Upper lobe of right lung (tissue), 1 donor: ENCODE measurements around the gene CFAP43. TPM values are rescaled to one million over a fixed set of nuclear protein-coding genes. Genes with fewer than 3 reads are reported as not detected.
A peak's percentile ranks its signal among the peaks of the same experiment; 100 is the strongest.

Experiments
- ATAC-seq: fragments of 200-7000 bp; cut with Tn5 transposase; one replicate; pipeline ENCODE4 v1.9.1; 2020; ENCODE audit warnings: mild to moderate bottlenecking, moderate library complexity
- DNase-seq: peaks from one replicate; pipeline ENCODE4 v3.0.0-alpha.2; 2020
- H3K27ac ChIP-seq: fragments of 200-600 bp; one replicate; pipeline ENCODE4 v1.8.0; 2022
- H3K27me3 ChIP-seq: fragments of 200-600 bp; one replicate; pipeline ENCODE4 v1.8.0; 2022; ENCODE audit warnings: mild to moderate bottlenecking
- H3K36me3 ChIP-seq: fragments of 200-600 bp; one replicate; pipeline ENCODE4 v1.8.0; 2022
- H3K4me1 ChIP-seq: fragments of 200-600 bp; one replicate; pipeline ENCODE4 v1.8.0; 2022
- H3K4me3 ChIP-seq: fragments of 200-600 bp; one replicate; pipeline ENCODE4 v1.8.0; 2022; ENCODE audit warnings: mild to moderate bottlenecking
- H3K9me3 ChIP-seq: fragments of 200-600 bp; one replicate; pipeline ENCODE4 v1.8.0; 2022
- CTCF ChIP-seq: fragments of 200-600 bp; IDR thresholded peaks from one replicate; pipeline ENCODE4 v1.8.0; 2022; ENCODE audit warnings: antibody characterized with exemption
- intact Hi-C: fragments of 100-400 bp; cut with DNase I; formaldehyde crosslinking; loops from one replicate; pipeline ENCODE4 v1.11.0; 2022
- total RNA-seq: library from RNA; stranded (reverse); fragmentation: NEBNext Ultra II Directional; extraction: Animal tissue kit (Norgen Biotek cat#: 25700); gene quantifications from one replicate; pipeline ENCODE4 v1.2.1, GENCODE V29; 2021
- donor health status: DM: no; HTN: yes; CAD: no; lungs with severe emphysema.

The CFAP43 gene
- total RNA-seq, 1 donor from 2014 or later = 0.75 TPM

GRCh38 chr10:104276192-104276591 lies 44.0 kb upstream of the CFAP43 start:
- no peak for DNase-seq
- no peak for ATAC-seq
- Histone ChIP-seq H3K4me1 (no peaks in the 10 kb centered on the region), H3K27me3 (no peaks in the 10 kb centered on the region), H3K27ac (no peak overlapping the region), H3K36me3 (no peaks in the 10 kb centered on the region), H3K4me3 (no peak overlapping the region), H3K9me3 (no peaks in the 10 kb centered on the region)
- intact Hi-C loops = no loop called here
- no peak for TF ChIP-seq CTCF

DNA sequence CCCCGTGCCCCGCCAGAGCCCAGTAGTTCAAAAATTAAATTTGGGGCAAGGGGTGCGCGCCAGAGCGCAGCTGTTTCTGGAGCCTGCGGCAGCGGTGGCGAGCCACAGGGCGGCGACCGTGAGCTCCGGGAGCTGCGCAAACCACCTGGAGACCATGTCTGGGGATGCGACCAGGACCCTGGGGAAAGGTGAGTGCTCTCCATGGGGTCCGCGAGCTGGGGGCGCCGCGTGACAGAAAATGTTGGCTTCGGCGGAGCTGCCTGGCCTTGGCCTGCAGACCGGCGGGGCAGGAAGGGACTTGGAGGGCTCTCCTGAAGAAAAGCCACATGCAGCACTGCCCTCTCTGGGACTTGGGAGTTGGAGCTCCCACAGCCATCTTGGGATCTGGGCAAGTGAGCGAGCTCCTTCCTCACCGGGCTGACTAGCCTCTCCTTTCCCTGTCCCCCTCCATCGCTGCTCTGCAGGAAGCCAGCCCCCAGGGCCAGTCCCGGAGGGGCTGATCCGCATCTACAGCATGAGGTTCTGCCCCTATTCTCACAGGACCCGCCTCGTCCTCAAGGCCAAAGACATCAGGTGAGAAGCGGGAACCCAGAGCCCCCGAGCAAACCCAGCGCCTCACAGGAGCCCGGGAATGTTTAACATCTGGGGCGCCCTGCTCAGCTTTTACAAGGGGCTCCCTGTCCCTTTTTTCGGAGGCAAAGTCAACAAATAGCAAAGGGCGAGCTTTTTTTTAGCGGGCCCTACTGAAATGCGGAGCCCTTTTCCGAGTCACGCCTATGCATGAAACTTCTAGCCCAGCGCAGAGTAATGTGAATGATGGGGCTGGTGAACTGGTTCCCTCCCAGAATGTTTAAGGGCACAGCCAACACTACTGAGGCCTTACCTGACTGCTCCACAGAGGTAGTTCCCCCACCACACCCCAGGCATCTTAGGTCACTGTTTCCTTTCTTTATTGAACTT lies 42.9 kb upstream of the CFAP43 start:
- ATAC-seq (peak; percentile 96), DNase-seq (peak; percentile 84)
- H3K27ac ChIP-seq = no peak overlapping the region
- intact Hi-C loops = no loop called here
- peak overlapping the region; percentile 43 for H3K4me3 ChIP-seq
- TF ChIP-seq CTCF = peak; percentile 82
- H3K36me3 ChIP-seq = no peaks in the 10 kb centered on the region
- no peaks in the 10 kb centered on the region for H3K27me3 ChIP-seq
- no peaks in the 10 kb centered on the region for H3K9me3 ChIP-seq
- H3K4me1 ChIP-seq = no peaks in the 10 kb centered on the region

DNA sequence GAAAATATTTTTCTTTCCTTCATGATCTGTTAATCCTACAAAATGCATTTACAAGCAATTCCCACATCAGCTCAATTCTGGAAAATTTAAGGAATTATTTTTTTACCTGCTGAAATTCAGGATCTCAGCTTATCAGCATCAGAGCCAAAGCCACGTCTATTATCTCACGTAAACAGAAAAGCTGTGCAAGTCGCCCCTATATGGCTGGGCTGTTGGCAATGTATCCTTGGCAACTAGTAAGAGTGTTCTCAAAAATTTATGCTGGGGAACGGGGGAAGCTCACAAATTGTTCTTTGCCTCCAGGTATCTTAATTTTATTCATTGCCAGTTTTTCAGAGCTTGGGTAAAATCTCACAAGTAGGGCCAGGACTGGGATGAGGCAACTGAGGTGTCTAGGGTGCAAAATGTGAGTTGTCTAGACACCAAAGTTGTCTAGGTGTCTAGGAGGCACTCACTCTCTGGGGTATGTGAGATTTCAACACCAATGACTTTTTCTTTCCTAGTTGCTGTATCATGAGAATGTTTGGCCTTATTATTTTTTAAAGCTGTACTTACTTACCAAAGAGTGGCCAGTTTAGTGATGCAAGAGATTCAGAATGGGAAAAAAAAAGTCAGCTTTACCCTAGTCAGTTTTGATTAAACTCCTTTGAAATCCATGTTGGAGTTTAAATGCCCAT lies 41.9 kb upstream of the CFAP43 start:
- H3K4me3 ChIP-seq = no peak overlapping the region

GRCh38 chr10:104273286-104273685 lies 41.1 kb upstream of the CFAP43 start:
- peaks cover 3% of the 10 kb centered on the region for H3K4me1 ChIP-seq
- H3K27ac ChIP-seq = no peak overlapping the region
- ATAC-seq = no peak
- H3K36me3 ChIP-seq = peaks cover 1% of the 10 kb centered on the region
- no peak for DNase-seq
- TF ChIP-seq CTCF = no peak
- intact Hi-C loops = no loop called here
- H3K27me3 ChIP-seq = no peaks in the 10 kb centered on the region
- H3K9me3 ChIP-seq = no peaks in the 10 kb centered on the region
- no peak overlapping the region for H3K4me3 ChIP-seq

More for the DNA sequence above, 41.9 kb upstream of the CFAP43 start:
- Histone ChIP-seq H3K9me3 (no peaks in the 10 kb centered on the region), H3K36me3 (no peaks in the 10 kb centered on the region), H3K4me1 (peaks cover 3% of the 10 kb centered on the region), H3K27ac (no peak overlapping the region), H3K27me3 (no peaks in the 10 kb centered on the region)
- no peak for TF ChIP-seq CTCF
- DNase-seq (no peak), ATAC-seq (no peak)
- intact Hi-C loops = no loop called here

DNA sequence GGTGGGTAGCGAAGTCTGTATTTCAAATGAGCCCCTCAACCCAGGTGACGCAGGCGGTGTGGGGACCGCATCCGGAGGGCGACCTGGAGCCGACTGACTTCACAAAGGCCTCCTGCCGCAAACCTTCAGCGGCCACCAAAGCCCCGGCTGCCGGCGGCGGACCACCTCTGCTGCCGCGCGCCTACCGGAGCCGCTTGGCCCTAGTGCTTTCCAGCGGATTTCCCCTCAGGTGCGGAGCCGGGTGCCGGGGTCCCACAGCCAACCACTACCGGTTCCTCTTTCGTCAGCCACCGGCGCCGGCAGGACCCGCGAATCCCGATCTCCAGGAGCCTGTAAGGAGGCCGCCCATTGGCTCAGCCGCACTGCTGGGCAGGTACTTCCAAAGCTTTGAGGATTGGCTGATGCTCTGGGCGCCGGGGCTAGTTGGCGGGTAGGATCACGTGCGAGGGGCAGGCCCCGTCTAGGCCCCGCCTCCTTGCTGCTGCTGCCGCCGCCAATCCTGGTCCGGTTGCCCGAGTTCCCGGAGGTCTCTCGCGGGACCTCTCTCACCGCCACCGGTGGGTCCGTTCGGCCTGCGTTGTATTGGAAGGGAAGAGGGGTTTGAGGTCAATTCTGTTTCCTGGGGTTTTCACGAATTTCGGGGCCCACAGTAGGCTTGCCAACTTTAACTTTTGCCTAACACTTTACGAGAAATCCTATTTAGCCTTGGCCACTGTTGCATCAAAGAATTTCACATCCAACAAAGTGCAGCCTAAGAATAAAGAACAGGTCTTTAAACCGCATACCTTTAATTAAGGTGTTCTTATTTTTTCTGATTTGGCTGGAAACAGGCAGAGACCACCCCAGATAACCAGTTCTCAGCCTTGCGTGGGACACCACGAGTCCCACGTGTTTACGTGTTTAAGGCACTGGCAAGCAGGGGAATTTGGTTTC lies 36.8 kb upstream of the CFAP43 start, which contains the start of gene GSTO2:
Gene GSTO2, plus strand, starts transcription at position 472 of the 933 bp plus-strand sequence. CDS start 5,732 bp downstream, outside the sequence.
- peak within 1 kb of the TSS; percentile 89 for H3K4me3 ChIP-seq
- intact Hi-C loops = no loop called here
- TF ChIP-seq CTCF = no peak
- ATAC-seq (peak; percentile 100), DNase-seq (peak; percentile 100)
- peaks cover 8% of the 10 kb centered on the region for H3K4me1 ChIP-seq
- H3K27me3 ChIP-seq = no peaks in the 10 kb centered on the region
- H3K9me3 ChIP-seq = no peaks in the 10 kb centered on the region
- peak within 1 kb of the TSS; percentile 89 for H3K27ac ChIP-seq
- peaks cover 44% of the 10 kb centered on the region for H3K36me3 ChIP-seq
